GM18873 (cell line): Measurements from ENCODE around the gene RPL7A.
"Not testable (repeated sequence)": the region's sequence is repeated elsewhere in the genome, so short reads cannot be mapped to it uniquely, and the experiment has no call there.

Experiments
- ATAC-seq: cut with Tn5 transposase; IDR thresholded peaks from one replicate; pipeline ENCODE4 v1.9.1; 2021; ENCODE audit warnings: mild to moderate bottlenecking, moderate library complexity, moderate number of reproducible peaks; ENCODE audit not compliant: unreplicated experiment, low FRiP score

The RPL7A gene

GRCh38 chr9:133366435-133366834, 18.4 kb downstream of the RPL7A start:
- no peak for ATAC-seq

- no peak for ATAC-seq
Measured at GRCh38 chr9:133367221-133367620, 19.2 kb downstream of the RPL7A start.

- no peak for ATAC-seq
Measured at GRCh38 chr9:133367778-133368177, 19.8 kb downstream of the RPL7A start.

GRCh38 chr9:133368249-133368881, 20.3 kb downstream of the RPL7A start:
- ATAC-seq, result no peak

GRCh38 chr9:133369422-133369821, 21.4 kb downstream of the RPL7A start:
- no peak for ATAC-seq

- no peak for ATAC-seq
Measured at GRCh38 chr9:133369933-133370332, 21.9 kb downstream of the RPL7A start.

GRCh38 chr9:133370685-133371084, 22.7 kb downstream of the RPL7A start:
- no peak for ATAC-seq

GRCh38 chr9:133371261-133371711, 23.3 kb downstream of the RPL7A start:
- no peak for ATAC-seq

- no peak for ATAC-seq
Measured at GRCh38 chr9:133372144-133372543, 24.1 kb downstream of the RPL7A start.

- ATAC-seq, result no peak
Measured at GRCh38 chr9:133374612-133375115, 26.6 kb downstream of the RPL7A start.

- no peak for ATAC-seq
Measured at GRCh38 chr9:133375116-133375723, 27.2 kb downstream of the RPL7A start.

- peak; percentile 77 for ATAC-seq
Measured at GRCh38 chr9:133375724-133376654, 28.0 kb downstream of the RPL7A start, which contains the start of the genes STKLD1 and SURF4. STKLD1 (plus strand) TSS chr9:133376366; CDS start chr9:133376474, 108 bp downstream. SURF4 (minus strand) TSS chr9:133376060; CDS start chr9:133375969, 91 bp downstream.

- ATAC-seq, result not testable (repeated sequence)
Measured at GRCh38 chr9:133377280-133377679, 29.3 kb downstream of the RPL7A start.

- no peak for ATAC-seq
Measured at GRCh38 chr9:133377721-133378216, 29.8 kb downstream of the RPL7A start.

GRCh38 chr9:133378408-133378962, 30.5 kb downstream of the RPL7A start:
- ATAC-seq, result no peak

GRCh38 chr9:133379153-133380086, 31.4 kb downstream of the RPL7A start:
- no peak for ATAC-seq

GRCh38 chr9:133380734-133381133, 32.7 kb downstream of the RPL7A start:
- ATAC-seq, result no peak

- no peak for ATAC-seq
Measured at GRCh38 chr9:133382507-133383141, 34.6 kb downstream of the RPL7A start.

- no peak for ATAC-seq
Measured at GRCh38 chr9:133383438-133383837, 35.4 kb downstream of the RPL7A start.
